GM18498 (cell line): ENCODE data around the gene TTC21B.
A peak's percentile ranks its signal among the peaks of the same experiment; 100 is the strongest.

Experiments
- ATAC-seq: cut with Tn5 transposase; IDR thresholded peaks from one replicate; pipeline ENCODE4 v1.9.1; 2021; ENCODE audit warnings: mild to moderate bottlenecking, moderate library complexity; ENCODE audit not compliant: unreplicated experiment

Gene TTC21B

DNA sequence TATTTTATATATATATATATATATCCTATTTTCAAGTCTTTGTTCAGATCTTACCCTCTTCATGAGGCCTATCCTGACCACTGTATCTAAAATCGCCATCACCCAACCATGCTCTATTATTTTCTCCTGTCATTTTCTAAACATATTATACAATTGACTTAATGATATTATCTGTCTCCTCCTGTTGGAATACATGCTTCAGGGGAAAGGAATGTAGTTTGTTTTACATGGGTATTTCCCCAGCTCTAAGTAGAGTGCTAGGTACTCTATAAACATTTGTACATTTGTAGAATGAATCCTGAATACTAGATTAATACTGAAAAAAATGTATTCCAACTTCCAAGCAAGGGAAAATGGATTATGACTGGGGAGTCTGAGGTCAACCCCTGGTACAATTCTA lies 26.2 kb downstream of the TTC21B start:
- ATAC-seq = no peak

DNA sequence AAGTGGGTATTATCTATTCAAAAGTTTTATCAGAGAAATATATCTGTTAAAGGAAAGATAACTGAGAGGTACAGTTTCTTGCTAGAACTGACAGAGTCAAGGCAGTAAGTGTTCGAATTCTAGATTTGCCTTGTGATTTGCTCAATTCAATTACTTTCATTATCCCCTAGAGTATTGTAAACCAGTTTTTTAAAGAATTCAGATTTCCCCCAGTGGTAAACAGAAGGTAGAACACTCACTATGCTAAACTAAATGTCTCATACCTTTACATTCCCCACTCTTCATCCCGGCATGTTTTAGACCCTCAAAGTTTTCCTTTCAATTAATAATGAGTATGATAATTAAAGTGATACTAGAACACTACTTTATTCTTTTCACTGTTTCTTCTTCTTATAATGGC lies 28.6 kb downstream of the TTC21B start:
- ATAC-seq = no peak

DNA sequence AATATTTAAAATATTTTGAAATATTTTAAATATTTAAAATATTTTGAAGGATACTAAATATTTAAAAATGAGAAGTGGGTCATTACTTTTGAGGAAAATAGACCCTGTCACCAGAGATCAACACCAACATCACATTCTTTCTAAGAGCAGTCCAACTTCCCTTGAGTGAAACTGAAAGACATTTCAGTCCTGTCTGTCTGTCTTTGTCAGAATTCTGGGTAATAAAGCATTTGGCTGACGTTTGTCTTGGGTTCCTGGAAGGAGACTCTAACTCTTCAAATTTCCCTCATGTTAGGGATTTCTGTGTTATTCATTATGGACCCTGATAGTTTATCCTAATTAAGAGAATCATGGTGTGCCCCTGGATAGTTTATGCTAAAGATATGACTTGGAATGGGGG lies 32.8 kb downstream of the TTC21B start:
- ATAC-seq = no peak

DNA sequence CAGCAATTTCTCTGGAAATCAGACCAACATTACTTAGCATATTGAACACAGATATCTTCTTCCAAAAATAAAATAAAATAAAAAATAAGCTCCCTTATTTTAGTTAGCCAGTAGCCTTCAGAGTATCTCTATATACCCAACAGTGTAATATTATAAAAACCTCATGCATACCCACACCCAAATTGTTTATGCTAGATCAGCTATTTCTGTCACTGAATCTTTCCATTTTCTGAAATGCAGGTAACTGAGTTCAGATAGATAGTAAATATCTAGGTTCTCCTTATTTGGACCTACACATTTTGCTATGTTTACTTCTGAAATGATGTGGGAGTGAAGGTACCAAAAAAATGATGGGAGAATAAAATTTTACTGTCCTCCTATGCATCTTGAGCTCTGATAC lies 39.9 kb downstream of the TTC21B start:
- ATAC-seq = no peak

DNA sequence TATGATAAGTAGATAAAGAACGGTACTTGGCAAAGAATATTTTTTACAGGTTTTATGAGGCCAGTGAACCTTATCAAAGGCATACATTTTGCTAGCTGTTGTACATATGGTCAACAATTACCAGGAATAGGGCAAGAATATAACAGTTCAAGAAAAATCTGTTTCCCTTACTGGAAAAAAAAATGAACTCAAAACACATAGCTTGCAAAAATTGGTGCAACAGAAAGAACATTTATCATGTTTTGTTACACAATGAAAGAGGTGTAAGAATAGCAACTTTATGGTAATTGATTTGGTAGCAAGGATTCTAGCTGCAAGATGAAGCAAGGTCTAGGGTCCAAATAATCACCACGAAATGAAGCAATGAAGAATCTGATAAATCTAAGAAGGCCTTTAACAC lies 41.6 kb downstream of the TTC21B start:
- no peak for ATAC-seq

DNA sequence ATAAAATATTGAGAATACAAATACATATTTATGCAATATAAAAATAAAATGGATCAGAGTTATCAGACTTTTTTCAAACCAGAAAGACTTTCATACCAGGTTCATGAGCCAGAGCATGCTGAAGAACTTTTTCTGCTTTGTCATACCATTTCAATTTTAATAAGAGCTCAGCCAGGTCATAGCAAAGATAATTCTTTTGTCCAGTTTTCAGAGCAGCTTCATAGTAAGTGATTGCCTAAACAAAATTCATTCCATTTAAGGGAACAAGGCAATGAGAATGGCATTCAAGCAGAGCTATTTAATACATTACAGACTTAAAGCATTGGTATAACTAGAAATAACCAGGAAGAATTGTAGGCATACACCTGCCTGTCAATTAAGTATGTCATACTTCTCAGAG lies 42.3 kb downstream of the TTC21B start:
- ATAC-seq = no peak

DNA sequence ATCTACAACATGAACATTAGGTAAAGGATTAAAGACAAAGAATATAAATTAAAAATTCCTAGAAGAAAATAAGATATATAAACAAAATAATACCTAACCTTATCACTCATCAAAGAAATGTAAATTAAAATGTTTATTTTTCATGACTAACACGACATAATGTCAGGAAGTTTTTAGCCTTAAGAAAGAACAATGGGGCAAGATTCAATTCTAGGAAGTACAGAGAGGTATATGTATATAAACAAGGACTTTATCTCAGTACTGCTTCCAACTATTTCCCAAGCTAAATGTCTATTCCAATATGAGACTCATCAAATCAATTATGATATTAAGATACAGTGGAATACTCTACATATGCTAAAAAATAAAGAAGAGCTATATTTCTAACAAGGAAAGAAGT lies 44.1 kb downstream of the TTC21B start:
- ATAC-seq = no peak

DNA sequence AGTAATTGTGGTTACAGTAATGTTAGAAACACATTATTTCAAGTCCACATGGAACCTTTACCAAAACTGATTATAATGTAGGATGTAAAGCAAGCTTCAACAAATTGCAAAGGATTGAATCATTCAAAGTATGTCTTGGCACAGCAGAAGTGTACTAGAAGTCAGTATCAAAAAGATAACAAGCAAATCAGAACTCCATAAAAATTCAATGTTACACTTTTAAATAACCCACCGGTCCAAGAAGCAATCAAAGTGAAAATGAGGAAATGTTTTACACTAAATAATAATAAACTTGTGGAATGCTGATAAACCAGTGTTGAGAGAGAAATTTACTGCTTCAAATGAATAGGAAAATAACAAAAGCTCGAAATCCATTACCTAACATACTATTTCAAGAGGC lies 47.7 kb downstream of the TTC21B start:
- ATAC-seq = no peak

DNA sequence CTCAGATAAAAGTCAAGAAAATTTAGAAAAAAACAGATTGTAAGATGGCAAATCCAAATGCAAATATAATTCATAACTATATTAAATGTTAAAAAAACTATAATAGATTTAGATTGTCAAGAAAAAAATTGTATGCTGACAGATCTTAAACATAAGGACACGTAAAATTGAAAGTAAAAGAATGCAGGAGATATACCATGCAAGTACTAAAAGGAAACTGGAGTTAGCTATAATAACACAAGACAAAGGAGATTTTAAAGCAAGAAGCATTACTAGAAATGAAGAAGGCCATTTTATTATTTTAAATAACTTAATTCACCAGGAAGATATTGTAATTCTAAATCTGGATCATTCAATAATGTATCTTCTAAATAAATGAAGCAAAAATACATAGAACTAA lies 48.3 kb downstream of the TTC21B start:
- ATAC-seq = peak; percentile 49

DNA sequence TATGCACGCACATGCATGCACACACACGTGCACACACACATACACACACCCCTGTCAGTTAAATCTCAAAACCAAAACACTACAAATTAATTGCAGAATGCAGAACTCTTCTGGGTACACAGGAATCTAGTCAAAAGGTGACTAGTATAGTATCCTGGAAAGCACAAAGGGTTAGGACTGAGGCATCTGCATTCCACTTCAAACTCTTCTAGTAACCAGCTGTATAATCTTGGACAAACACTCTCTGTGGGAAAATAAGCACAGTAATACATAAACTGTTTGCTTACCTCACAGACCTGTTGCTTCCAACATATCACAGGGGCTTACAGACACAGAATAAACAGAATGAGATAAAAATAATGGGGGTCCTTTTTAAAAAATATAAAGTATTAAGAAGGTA lies 49.1 kb downstream of the TTC21B start:
- no peak for ATAC-seq

DNA sequence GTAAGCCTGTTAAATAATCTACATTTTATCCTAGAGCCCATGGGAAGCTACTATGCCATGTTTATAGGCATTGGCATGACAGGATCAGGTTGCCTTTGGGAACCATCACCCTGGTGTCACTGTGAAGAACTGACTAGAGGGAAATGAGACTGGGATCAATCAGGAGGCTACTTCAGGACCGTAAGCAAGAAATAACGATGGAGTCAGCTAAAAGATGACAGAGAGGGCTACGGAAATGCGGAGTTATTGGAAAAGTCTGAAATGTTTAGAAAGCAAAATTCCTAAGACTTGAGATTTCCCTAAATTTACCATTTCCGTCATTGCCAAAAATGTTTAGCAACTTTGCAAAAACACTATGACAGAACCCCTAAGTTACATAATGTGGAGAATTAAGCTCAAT lies 50.2 kb downstream of the TTC21B start:
- ATAC-seq = no peak

DNA sequence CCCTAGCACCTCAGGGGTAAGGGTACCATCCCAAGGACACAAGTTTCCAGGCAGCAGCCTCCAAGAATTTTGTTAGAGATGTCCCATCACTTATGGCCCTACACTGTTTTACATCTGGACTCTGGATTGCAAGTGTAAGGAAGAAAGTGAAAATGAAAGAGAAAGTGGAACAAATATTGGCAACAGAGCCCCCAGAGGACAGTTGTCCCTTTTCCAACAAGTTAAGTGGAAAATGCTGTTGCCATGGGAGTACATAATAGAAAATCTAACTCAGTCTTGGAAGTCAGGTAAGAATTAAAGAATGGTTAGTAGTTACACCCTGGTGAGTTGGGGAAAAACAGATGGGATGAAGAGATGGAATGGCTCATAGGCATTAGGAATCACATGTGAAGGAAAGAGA lies 50.6 kb downstream of the TTC21B start:
- peak; percentile 46 for ATAC-seq

DNA sequence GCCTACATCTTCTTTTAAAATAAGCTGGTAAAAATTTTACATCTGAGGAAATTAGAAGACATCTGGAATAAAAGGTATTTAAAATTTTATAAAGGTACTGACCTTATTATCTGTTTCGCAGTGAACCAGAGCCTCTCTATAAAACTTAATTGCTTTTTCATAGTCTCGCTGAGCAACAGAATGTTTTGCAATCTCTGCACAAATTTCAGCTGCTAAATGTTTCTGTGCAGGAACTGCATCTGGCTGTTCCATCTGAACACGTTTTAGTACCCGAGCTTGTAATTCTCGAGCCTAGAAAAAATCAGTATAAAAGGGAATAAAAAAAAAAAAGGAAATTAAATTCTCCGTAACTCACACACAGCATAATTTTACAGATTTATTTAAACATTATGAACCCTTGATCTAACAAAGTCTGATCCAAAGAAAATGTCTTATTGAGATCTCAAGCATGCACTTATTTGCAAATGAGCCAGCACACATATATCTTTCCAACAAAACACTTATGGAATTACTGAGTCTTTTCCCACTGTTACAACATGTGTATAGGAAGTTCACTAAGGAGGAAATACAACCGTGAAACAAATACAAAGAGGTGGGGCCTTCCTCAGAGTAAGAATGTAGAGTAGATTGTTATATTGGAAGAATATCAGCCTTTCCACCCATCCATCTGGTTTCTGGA lies 51.8 kb downstream of the TTC21B start:
- ATAC-seq = no peak

DNA sequence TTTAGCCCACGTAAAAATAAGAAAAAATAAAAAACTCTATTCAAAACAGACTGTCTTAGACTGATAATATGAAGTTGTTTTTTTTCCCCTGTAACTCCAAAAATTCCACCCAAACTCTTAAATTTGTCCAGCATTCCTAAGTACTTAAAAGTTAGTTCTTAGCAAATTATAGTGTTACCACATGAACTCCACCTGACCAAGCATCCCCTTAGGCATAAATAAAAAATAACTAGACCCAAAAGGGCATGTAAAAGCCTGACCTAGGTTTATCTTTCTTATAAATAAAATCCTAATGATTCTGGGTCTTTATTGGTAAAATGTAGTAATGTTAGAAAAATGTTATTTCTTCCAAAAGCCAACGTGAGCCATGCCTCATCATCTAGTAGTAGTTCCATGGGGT lies 54.3 kb downstream of the TTC21B start:
- ATAC-seq = no peak

DNA sequence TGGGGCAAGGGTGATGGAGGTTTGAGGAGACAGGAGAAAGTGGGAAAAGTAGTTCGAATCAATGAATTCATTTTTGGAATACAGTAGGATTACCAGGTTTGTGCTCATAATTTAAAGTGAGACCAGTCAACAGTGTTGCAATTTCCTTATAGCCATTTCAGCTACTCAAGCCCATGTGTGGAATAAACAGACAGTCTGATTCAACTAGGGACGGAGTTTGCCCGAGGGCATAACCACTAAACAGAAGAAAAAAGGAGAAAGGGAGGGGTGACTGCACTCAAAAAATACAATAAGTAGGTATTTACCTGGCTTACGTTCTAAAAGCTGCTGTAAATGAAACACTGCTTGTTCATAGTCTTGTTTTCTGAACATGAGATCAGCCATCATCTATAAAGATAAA lies 55.2 kb downstream of the TTC21B start:
- no peak for ATAC-seq

DNA sequence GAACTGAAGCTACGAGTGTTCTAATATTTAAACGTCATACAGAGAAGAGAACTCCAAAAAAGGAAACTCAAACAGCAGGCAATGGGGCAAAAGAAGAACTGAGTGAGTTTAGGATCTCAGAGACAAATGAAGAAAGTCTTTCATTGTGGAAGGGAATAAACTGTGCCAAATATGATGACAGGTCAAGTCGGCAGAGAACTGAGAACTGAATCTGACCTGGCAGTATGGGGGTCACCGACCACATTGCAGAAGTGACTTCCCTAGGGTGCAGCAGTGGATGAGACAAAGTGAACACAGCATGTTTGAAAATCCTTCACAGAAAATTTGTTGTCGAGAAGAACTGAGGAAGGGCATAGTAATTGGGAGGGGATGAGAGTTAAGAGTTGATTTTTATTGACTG lies 55.9 kb downstream of the TTC21B start:
- peak; percentile 75 for ATAC-seq

DNA sequence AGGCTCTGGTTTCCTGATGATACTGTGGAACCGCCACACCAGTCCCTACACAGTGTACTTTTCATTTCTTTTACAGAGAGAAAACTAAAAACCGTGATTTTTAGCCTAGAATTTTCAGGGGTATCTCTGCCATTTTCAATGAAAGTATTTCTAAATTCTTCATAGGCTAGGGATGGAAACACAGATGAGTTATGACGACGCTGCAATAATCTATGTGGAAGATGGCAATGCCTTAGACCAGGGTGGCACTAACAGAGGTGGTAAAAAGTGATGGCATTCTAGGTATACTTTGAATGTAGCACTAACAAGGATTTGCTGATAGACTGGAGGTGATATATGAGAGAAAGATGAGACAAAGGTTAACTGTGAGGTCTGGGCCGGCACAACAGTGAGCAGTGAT lies 56.5 kb downstream of the TTC21B start:
- no peak for ATAC-seq

DNA sequence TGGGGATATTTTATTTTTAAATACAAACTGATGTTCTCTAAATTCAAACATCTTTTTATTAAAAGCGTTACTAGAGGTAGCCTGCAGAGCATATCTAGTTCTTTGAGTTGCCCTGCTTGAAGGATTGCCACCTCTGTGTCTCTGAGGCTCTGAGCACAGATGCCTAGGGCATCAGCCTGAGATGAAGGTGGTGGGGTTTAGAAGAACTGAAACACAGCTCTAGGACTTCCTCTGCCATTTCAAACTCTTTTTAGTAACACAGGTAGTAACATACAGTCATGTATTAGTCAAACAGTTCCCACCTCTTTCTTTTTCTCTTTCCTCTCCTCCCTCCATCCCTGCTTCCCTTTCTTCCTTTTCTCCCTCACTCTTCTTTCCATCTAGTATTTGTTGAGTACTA lies 57.6 kb downstream of the TTC21B start:
- ATAC-seq = peak; percentile 88

DNA sequence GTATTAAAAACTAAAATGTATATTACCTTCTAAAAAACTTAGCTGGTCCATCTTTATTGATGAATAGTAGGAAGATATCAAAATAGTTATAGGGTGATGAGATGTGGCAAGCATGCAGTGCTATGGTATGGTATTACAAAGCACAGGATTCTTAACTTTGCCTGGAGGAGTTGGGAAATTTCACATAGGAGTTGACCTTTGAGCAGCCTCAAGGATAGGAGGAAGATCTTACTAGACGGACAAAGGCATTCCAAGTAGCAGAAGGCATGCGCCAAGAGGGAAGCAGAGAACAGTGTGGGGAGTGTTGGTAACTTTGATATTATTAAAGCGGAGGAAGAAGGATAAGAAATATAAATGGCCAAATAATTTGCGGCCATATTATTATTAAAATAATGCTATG lies 60.0 kb downstream of the TTC21B start:
- ATAC-seq = no peak

DNA sequence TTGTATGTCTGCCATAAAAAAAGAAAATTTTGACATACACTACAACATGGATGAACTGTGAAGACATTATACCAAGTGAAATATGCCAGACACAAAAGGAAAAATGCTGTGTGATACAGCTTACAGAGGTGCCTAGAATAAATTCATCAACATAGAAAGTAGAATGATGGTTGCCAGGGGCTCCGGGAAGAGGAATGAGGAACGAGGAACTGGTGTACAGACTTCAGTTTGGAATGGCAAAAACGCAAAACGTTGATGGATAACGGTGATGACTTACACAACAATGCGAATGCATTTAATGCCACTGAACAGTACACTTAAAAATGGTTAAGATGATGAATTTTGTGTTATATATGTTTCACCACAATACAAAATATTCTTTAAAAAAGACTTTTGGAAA lies 61.0 kb downstream of the TTC21B start:
- no peak for ATAC-seq

DNA sequence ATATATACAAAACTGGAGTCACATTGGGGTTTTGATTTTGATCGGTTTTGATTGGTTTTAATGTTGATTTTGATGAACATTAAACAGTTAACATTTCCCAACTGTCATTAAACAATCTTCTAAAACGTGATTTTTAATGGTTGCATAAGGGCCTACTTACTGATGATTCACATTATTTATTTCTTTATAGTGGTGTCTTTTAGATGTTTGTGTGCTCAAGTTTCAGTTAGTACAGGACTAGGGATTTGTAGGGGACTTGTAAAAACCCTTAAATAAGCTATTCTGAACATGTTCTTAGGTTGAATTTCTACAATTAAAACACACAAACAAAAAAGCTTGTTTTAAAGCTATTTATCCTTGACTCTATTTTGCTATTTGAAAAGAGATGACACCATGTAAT lies 61.6 kb downstream of the TTC21B start:
- ATAC-seq = no peak

DNA sequence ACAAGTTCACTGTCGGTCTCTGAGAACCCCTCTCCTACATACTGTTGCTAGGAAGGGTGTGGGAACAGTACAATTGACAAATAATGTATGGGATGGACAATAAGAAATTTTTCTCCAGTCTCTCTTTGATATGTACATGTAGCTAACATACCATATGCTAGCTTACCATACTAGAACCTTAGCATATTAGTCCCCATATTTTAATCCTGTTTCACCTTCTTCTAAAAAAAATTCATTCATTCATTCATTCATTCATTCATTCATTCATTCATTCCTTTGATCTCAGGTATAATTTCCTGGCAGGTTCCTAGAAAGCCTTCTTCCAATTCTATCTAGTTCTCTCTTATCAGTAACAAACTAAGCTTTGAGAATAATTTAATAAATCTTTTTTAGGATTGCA lies 62.2 kb downstream of the TTC21B start:
- ATAC-seq = no peak

DNA sequence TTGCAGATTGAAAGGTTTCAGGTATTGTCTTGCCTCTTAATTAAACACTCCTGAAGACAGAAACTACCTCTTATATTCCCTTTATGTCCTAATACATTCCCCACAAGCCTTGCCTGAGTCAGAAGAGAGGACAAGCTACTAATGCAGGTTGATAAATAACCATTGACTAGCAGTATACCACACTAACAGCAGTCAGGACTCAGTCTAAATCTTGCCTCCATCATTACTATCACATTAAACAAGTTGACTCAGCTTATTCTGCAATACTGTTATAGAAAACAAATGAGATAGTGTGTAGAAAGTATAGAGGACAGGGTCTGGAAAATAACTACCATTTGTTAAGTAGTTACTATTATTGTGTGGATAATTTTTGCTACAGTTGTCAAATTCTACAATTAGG lies 63.8 kb downstream of the TTC21B start:
- no peak for ATAC-seq

DNA sequence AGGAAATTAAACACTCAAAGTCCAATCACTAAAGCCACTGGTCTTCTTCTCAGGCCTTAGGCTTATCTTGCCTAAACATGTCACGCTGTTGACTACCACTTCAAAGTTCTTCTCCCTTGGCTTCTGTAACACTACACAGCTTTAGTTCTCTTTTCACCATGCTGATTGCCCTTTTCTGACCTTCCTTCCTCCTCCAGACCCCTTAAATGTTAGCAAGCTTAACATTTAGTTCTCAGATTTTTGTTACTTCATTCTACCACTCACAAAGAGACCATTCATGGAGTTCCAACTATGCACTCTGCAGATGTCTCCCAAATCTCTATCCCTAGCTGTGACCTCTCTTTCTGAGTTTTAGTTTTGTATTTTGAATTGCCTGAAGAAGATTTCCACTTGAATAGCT lies 64.4 kb downstream of the TTC21B start:
- ATAC-seq = no peak
